NCI-H2227 (cell line): ENCODE data around the gene INPP5A.

Experiments
- DNase-seq: peaks from one replicate; lab custom pipeline; 2025; ENCODE audit not compliant: unreplicated experiment; lab: John Stamatoyannopoulos, UW

Gene INPP5A

GRCh38 chr10:132827861-132828539 lies 290.4 kb downstream of the INPP5A start:
- DNase-seq = no peak

- DNase-seq = no peak
These were observed 291.1 kb downstream of the INPP5A start for GRCh38 chr10:132828681-132829080.

- DNase-seq = no peak
These were observed 291.8 kb downstream of the INPP5A start for GRCh38 chr10:132829403-132829802.

DNA sequence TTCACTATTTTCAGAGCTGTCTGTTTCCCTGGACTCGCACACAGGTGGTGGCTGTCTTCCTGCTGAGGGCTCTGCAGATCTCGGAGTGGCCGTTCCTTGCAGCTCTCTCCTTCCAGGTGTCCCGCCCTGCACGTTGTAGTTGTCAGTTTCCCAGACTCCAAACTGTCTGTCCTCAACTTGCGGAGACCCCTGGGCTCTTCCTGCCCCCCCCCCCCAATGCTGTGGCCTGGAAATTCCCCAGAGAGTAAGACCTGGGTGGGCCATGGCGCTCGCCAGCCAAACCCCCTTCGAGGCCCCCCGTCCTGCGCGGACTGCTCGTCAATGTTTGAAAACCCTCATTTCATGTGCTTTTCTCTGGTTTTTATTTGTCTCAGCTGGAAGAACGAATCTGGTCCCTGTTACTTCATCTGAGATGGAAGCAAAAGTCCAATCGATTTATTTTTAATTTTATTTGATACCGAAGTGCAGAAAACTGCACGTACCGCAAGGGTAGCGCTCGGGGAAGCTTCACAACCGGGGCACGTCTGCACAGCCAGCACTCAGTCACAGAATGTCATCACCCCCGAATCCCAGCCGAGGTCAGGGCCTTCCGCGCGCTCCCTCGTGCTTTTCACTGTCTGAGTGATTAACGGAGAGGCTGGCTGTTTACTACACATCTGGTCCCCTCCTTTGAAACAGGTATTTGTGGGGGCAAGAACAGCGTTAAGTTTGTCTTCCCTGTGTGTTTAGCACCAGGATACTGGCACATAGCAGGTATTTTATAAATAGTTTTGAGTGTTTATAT lies 294.8 kb downstream of the INPP5A start:
- DNase-seq = no peak
